Measurements from ENCODE around the gene KDM4C. TPM values are rescaled to one million over a fixed set of nuclear protein-coding genes. Genes with fewer than 3 reads are reported as not detected.

Gene KDM4C
- total and polyA plus RNA-seq, 2 experiments from 2014 or later: 14.3 to 20.6 TPM

DNA sequence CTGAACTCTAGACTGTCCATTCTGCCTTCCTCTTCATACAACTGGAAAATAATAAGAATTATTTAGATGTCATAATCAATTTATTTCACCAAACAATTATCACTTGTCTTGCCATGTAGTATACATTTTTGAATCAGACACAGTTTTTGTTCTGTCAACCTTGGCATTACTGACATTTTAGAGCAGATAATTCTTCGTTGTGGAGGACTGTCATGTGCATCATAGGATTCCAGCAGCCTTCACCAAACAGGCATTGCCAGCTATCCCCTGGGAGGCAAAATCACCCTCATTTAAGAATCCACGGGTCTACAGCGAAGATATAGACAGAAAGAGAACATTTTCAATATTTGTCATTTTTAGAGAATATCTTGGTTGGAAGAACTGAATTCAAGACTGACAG is 293.9 kb downstream of the KDM4C start:
- in situ Hi-C loops (cut with MboI): no loop called here
- 82 to 85% methylated on average over 3 of the region's 3 CpGs for WGBS, 2 experiments (ENCODE audit: low coverage in 1 of 2, low lambda C conversion rate in 2 of 2, missing lambda C conversion rate in 2 of 2)
- no peaks in the 10 kb centered on the region for H3K9me3 ChIP-seq (ENCODE audit: low read depth)

DNA sequence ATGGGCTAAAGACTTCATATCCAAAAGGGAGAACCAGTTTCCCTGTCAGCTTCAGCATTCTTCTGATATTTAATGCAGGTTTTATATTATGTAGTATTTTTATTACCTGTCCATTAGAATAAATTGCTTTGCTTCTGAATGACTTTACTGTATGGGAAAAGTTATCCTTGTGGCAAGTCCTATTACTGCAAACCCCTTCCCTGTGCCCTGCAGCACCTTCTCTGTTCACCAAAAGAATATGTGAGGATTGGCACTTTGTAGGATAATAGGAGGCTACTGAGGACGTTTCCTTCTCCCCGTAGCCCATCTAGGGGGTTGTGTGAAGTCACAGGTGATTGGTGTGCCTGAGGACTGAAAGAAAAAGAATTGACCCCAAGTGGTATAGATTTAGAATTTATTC is 296.1 kb downstream of the KDM4C start:
- H3K9me2 ChIP-seq (ENCODE audit: insufficient read depth): no peaks in the 10 kb centered on the region
- H3K4me2 ChIP-seq (ENCODE audit: unreplicated experiment): no peak overlapping the region
- H3K27ac ChIP-seq: no peak overlapping the region
- H3K36me3 ChIP-seq (ENCODE audit: low read depth): no peaks in the 10 kb centered on the region
- no peaks in the 10 kb centered on the region for H4K20me1 ChIP-seq (ENCODE audit: insufficient read depth)
- in situ Hi-C loops (cut with MboI): no loop called here
- TF ChIP-seq EZH2 (IDR thresholded peaks at IDR 0.05; ENCODE audit: insufficient read depth, poor library complexity, severe bottlenecking) (no peak), EZH2phosphoT487 (IDR thresholded peaks at IDR 0.05; ENCODE audit: insufficient read depth, low read depth) (no peak)
- H3K79me2 ChIP-seq (ENCODE audit: insufficient read depth): no peaks in the 10 kb centered on the region
- no peak for DNase-seq
- no peaks in the 10 kb centered on the region for H3K9me3 ChIP-seq (ENCODE audit: low read depth)
- H3F3A ChIP-seq (ENCODE audit: insufficient read depth): no peaks in the 10 kb centered on the region
- H3K4me1 ChIP-seq (ENCODE audit: insufficient read depth): no peaks in the 10 kb centered on the region
- WGBS, 2 experiments (ENCODE audit: low coverage in 1 of 2, low lambda C conversion rate in 2 of 2, missing lambda C conversion rate in 2 of 2): 46 to 50% methylated on average over 2 of the region's 2 CpGs
- H3K27me3 ChIP-seq (replicated peaks; ENCODE audit: insufficient read depth): no peaks in the 10 kb centered on the region
- H3K9ac ChIP-seq: no peak overlapping the region
- H2AFZ ChIP-seq: no peak overlapping the region
- no peak overlapping the region for H3K4me3 ChIP-seq

More for the DNA sequence above, 293.9 kb downstream of the KDM4C start:
- no peaks in the 10 kb centered on the region for H3K9me2 ChIP-seq (ENCODE audit: insufficient read depth)
- no peaks in the 10 kb centered on the region for H4K20me1 ChIP-seq (ENCODE audit: insufficient read depth)
- H3F3A ChIP-seq (ENCODE audit: insufficient read depth): no peaks in the 10 kb centered on the region
- H3K79me2 ChIP-seq (ENCODE audit: insufficient read depth): no peaks in the 10 kb centered on the region
- H3K9ac ChIP-seq: no peak overlapping the region
- no peaks in the 10 kb centered on the region; the same call in 1 of the 2 replicates for H3K36me3 ChIP-seq (ENCODE audit: low read depth)
- no peaks in the 10 kb centered on the region for H3K4me1 ChIP-seq (ENCODE audit: insufficient read depth)
- no peaks in the 10 kb centered on the region for H3K27me3 ChIP-seq (replicated peaks; ENCODE audit: insufficient read depth)
- no peak overlapping the region for H3K4me2 ChIP-seq (ENCODE audit: unreplicated experiment)
- TF ChIP-seq EZH2 (IDR thresholded peaks at IDR 0.05; ENCODE audit: insufficient read depth, poor library complexity, severe bottlenecking) (no peak), EZH2phosphoT487 (IDR thresholded peaks at IDR 0.05; ENCODE audit: insufficient read depth, low read depth) (no peak)
- no peak overlapping the region for H2AFZ ChIP-seq
- no peak overlapping the region for H3K4me3 ChIP-seq
- no peak for DNase-seq
- no peak overlapping the region for H3K27ac ChIP-seq

DNA sequence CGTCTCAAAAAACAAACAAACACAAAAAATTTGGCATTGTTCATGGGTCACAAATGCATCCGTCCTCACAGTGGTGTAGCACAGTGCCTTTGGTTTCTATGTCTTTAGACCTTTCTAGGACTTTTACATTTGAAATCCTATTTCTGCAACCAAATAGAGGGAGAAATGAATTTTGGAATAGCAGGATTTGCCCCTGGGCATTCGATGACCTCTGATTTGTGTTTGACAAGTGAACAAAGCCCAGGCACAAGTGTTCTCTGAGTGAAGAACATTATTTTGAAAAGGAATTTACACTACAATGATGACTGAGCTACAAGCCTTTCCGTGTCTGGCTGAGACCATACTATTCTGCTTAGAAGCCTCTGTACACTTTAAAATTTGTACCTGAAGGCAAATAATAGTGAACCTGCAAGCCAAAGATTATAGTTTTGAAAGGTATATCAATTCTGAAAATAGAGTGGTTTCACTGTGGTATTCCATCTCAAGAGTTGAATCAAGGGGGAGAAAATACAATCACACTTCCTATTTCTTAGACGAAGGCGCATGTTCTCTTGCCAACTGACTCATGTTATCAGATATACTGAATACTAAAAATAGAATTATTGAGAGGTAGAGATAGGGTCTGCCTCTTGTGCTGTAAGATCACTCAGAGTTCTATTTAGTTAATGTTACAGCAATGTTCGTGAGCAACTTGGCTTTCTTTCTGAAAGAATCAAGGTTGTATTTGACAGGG is 297.6 kb downstream of the KDM4C start:
- Histone ChIP-seq H3K36me3 (ENCODE audit: low read depth) (no peaks in the 10 kb centered on the region), H3K79me2 (ENCODE audit: insufficient read depth) (no peaks in the 10 kb centered on the region), H2AFZ (no peak overlapping the region), H3K4me3 (no peak overlapping the region), H3K9ac (no peak overlapping the region), H3K9me2 (ENCODE audit: insufficient read depth) (no peaks in the 10 kb centered on the region), H3K4me2 (ENCODE audit: unreplicated experiment) (no peak overlapping the region), H4K20me1 (ENCODE audit: insufficient read depth) (no peaks in the 10 kb centered on the region), H3K9me3 (ENCODE audit: low read depth) (no peaks in the 10 kb centered on the region), H3F3A (ENCODE audit: insufficient read depth) (no peaks in the 10 kb centered on the region), H3K27me3 (replicated peaks; ENCODE audit: insufficient read depth) (no peaks in the 10 kb centered on the region), H3K27ac (no peak overlapping the region), H3K4me1 (ENCODE audit: insufficient read depth) (no peaks in the 10 kb centered on the region)
- in situ Hi-C loops (cut with MboI): no loop called here
- TF ChIP-seq EZH2 (IDR thresholded peaks at IDR 0.05; ENCODE audit: insufficient read depth, poor library complexity, severe bottlenecking): no peak
- TF ChIP-seq EZH2phosphoT487 (IDR thresholded peaks at IDR 0.05; ENCODE audit: insufficient read depth, low read depth): no peak
- 87 to 89% methylated on average over 7 of the region's 7 CpGs for WGBS, 2 experiments (ENCODE audit: low coverage in 1 of 2, low lambda C conversion rate in 2 of 2, missing lambda C conversion rate in 2 of 2)
- no peak for DNase-seq

DNA sequence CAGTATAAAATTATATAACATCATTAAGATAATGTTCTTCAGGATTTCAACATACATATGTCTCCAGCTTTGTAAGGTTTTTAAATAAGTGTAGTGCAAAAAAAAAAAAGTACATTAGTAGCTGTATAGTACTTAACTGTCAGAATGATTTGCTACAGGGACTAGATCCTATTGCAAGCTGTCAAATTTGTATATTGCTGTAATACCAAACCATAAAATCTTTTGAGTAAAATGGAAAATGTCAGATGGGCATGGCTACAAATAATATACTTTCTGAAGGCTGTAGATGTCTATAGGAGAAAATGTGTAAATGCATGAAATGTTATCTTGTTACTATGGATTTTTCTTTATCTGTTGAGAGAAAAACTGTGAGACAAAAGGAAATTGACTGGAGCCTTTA is 298.5 kb downstream of the KDM4C start:
- DNase-seq: no peak
- H3K9me3 ChIP-seq (ENCODE audit: low read depth): no peaks in the 10 kb centered on the region
- H3K4me3 ChIP-seq: no peak overlapping the region
- H3K9ac ChIP-seq: no peak overlapping the region
- no peaks in the 10 kb centered on the region for H3K79me2 ChIP-seq (ENCODE audit: insufficient read depth)
- no peak overlapping the region for H2AFZ ChIP-seq
- TF ChIP-seq EZH2phosphoT487 (IDR thresholded peaks at IDR 0.05; ENCODE audit: insufficient read depth, low read depth): no peak
- no peak for TF ChIP-seq EZH2 (IDR thresholded peaks at IDR 0.05; ENCODE audit: insufficient read depth, poor library complexity, severe bottlenecking)
- no peaks in the 10 kb centered on the region for H3K4me1 ChIP-seq (ENCODE audit: insufficient read depth)
- H3K27ac ChIP-seq: no peak overlapping the region
- H4K20me1 ChIP-seq (ENCODE audit: insufficient read depth): no peaks in the 10 kb centered on the region
- H3K9me2 ChIP-seq (ENCODE audit: insufficient read depth): no peaks in the 10 kb centered on the region
- no peaks in the 10 kb centered on the region for H3F3A ChIP-seq (ENCODE audit: insufficient read depth)
- H3K4me2 ChIP-seq (ENCODE audit: unreplicated experiment): no peak overlapping the region
- H3K27me3 ChIP-seq (replicated peaks; ENCODE audit: insufficient read depth): no peaks in the 10 kb centered on the region
- in situ Hi-C loops (cut with MboI): no loop called here
- H3K36me3 ChIP-seq (ENCODE audit: low read depth): no peaks in the 10 kb centered on the region
